Stimulated activated CD8-positive, alpha-beta memory T cell treated with anti-CD3 and anti-CD28 coated beads, Interleukin-7, amount 100 ng/mL, for 48 hours (primary cell): ENCODE results near the gene TM9SF2.
A peak's percentile ranks its signal among the peaks of the same experiment; 100 is the strongest.

ENCODE experiments used
- DNase-seq, 2 donors: peaks; one replicate each; pipeline ENCODE4 v3.0.0-alpha.2; 2020; ENCODE audit warnings: low read depth in 1 of 2; ENCODE audit errors: extremely low read depth in 1 of 2

The TM9SF2 gene

DNA sequence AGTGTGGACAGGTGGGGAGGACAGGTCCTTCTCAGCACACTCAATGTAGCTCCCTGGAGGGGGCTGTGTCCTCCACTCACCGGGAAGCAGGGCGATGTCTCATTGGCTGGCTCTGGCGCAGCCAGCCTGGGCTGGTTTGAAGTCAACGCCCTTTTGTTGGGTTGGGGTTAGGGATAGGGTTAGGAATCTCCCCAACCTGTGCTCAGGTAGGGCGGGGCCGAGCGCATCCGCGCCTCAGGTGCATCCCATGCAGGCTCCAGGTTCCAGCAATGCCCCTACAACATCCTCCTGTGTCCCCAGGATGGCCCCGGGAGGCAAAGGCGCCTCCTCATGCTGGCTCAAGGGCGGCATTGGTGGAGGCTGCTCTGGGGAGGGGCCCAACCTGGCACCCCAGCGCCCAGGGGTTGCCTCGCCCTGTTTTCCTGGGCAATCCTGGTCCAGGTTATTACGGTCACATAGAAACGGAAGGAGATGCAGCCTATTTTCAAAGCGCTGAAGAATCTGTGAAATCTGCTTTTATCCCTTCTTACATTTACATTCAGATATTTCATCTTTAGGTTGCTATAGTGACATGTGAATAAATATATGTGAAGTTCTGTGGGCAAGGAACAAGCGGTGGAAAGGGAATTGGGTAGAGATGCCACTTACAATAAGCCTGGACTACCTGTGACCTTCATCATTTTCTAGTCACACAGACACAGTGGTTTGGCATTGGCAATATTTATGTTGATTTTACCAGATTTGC is 74.3 kb downstream of the TM9SF2 start:
- DNase-seq: no peak

- no peak for DNase-seq
These were observed 77.0 kb downstream of the TM9SF2 start for GRCh38 chr13:99577934-99578917.

DNA sequence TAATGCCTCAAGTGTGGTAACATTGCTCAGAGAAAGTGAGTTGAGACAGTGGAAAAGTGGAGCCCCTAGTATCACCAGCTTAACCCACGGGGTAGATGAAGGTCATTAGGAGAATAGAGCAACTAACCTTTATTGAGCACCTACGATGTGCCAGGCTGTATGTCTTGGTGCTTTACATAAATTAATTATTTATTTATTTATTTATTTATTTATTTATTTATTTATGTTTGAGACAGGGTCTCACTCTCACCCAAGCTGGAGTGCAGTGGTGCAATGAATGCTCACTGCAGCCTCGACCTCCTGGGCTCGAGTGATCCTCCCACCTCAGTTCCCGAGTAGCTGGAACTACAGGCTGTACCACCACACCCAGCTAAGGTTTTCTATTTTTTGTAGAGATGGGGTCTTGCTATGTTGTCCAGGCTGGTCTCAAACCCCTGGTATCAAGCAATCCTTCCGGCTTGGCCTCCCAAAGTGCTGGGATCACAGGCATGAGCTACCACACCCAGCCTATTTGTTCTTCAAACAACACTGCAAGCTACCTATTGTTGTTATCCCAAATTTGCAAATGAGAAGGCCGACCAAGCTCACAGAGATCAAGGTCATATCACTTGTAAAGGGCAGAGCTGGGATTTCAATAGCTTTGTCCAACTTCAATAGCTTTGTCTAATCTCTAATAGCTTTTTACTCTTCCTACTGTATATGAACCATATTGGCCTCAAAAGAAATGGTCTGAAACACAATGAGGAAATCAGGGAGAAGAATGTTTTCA is 79.4 kb downstream of the TM9SF2 start:
- no peak for DNase-seq

GRCh38 chr13:99582511-99582910 is 81.2 kb downstream of the TM9SF2 start:
- DNase-seq: no peak

DNA sequence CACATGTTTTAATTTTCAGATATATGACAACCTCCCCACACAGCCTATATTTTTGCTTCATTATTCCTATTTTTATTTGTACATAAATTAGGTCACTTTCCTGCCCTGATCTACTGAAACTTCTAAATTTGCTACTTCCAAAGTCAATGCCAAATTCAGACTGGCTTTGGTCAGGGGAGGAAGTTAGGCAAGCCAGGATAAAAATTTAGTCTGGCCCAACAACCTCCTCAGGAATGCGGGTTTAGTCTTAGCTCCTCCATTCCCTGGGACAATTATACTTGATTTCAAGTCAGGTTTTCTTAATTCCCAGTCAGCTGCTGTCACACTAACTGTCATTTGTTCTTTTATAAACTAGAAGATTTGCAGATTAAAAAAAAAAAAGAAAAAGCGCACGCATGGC is 84.3 kb downstream of the TM9SF2 start:
- no peak for DNase-seq

GRCh38 chr13:99587021-99587420 is 85.7 kb downstream of the TM9SF2 start:
- no peak for DNase-seq

DNA sequence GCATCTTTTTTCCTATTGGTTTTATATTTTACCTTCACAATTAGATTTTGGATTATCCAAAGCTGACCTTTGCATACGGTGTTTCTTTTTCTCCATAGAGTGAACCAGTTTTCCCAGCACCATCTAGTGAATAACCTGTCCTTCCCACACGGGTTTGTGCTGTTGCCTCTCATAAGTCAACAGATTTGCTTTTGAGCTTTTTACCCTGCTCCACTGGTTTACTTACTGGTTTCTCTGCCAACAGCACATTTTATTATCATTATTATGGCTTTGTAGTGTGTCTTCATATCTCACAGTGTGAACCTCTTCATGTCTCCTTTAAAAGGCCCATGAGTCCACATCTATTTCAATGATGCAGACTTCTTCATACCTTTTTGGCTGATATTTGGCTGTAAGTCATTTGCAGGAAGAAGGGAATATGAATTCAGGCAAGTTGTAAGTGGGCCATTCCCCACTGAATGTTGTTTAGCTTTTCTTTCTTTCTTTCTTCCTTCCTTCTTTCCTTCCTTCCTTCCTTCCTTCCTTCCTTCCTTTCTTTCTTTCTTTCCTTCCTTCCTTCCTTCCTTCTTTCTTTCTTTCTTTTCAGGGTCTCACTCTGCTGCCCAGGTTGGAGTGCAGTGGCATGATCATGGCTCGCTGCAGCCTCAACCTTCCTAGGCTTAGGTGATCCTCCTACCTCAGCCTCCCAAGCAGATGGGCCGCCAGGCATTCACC is 86.8 kb downstream of the TM9SF2 start:
- DNase-seq: no peak

DNA sequence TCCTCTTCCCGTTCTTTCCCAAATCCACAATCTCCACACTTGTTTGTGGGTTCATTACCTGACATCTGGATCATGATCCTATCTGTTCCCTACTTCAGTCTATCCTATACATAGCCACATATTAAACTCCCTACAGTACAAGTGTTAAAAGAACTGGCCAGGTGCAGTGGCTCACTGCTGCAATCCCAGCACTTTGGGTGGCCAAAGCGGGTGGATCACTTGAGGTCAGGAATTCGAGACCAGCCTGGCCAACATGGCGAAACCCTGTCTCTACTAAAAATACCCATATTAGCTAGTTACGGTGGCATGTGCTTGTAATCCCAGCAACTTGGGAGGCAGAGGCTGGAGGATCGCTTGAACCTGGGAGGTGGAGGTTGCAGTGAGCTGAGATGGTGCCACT is 88.3 kb downstream of the TM9SF2 start:
- DNase-seq: no peak

DNA sequence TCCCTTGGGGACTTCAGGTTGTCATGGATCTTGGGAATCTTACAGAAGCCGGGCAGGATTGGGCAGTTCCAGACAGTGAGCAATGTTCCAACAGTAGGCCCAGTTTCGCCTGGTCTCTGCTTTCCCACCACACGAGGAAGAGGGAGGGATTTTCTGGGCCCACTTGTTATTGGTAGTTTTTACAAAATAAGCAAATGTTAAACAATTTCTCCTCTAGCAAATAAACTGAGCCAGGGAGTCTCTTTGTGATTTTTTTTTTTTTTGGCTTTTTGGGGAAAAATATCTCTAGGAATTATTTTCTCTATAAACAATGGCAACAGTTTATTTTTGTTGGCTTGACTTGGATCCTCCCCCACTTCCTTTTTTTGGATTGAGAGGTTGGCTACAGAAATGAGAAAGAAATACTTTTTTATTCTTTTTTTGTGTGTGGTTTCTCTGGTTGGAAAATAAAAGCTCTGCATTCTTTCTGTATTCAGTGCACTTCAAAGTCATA is 89.3 kb downstream of the TM9SF2 start:
- DNase-seq: no peak

DNA sequence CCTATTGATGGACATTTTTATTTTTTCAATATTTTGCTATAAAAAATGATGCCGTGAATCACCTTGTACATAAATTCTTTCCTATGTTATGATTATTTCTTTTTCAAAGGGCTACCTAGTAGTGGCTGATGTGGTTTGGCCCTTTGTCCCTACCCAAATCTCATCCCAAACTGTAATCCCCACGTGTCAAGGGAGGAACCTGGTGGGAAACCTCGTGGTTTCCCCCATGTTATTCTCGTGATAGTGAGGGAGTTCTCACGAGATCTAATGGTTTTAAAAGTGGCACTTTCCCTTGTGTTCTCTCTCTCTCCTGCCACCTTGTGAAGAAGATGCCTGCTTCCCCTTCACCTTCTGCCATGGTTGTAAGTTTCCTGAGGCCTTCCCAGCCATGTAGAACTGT is 94.9 kb downstream of the TM9SF2 start:
- DNase-seq: no peak

DNA sequence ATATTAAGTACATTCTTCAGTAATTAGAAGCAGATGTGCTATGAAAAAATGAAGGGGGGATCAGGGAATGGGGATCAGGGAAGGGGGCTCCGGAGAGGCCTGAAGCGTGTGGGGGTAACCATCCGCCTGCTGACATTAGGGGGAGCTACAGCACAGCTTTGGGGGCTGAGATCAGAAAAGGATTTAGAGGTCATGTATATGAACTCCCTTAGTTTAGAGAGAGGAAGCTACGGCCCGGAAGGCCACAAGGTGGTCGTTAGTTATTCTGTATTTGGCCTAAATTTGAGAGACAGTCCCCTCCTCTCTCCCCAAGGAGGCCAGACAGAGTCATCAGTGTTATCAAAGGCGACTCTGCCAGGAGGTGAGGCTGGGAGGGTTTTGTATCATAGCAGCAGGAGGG is 99.0 kb downstream of the TM9SF2 start:
- DNase-seq: no peak

GRCh38 chr13:99601535-99601934 is 100.3 kb downstream of the TM9SF2 start:
- no peak for DNase-seq

DNA sequence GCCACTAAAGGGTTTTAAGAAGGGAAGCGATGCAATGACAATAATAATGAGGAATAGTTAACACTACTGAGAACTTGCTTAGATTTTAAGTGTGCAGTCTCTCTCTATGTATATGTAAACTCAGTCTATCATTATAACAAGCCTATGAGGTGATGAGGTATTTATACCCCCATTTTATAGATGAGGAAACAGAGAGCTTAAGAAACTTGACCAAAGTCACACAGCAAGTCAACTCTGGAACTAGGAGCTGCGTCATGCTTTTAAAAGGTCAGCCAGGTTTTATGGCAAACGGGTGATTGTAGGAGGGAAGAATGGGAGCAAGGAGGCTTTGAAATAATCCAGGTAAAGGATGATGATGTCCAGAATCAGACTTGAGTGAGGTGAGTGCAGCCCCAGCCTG is 103.4 kb downstream of the TM9SF2 start:
- DNase-seq: no peak

GRCh38 chr13:99605420-99606323 is 104.4 kb downstream of the TM9SF2 start:
- peak; percentile 2 to 35 for DNase-seq

DNA sequence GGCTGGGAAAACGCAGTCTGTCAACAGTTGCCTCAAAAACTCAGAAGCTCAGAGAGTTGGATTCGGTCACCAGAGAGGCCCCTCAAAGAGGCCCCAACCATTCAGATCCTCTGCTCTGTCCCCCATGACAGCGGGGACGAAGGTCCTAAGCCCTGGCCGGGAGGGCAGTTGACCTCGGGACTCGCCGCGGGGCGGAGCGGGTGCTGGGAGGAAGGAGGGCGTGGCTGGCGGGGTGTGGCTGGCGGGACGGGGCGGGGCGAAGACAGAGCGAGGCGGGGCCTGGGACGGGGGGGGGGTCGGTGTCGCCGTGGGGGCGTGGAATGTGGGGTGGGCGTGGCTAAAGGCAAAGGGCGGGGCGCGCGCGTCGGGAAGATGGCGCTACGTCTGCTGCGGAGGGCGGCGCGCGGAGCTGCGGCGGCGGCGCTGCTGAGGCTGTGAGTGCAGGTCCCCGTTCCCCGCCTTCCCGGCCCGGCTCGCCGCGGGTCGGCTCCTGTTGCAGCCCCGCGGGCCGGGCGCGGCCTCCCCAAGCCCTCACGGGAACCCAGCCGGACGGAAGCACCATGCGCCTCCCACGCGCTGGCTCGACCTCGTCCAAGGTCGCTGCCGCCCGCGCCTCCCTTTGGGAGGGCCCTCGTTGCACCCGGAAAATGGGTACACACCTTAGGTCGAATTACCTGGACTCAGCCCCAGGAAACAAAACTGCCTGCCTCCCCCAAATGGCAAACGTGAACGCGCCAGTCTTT is 105.2 kb downstream of the TM9SF2 start, which contains the start of gene CLYBL:
Gene CLYBL (plus strand): TSS at position 367 of the 743 bp plus-strand sequence.
- peak; percentile 73 to 75 for DNase-seq

- DNase-seq: no peak
These were observed 107.1 kb downstream of the TM9SF2 start for GRCh38 chr13:99608345-99608744.

GRCh38 chr13:99610702-99611289 is 109.5 kb downstream of the TM9SF2 start:
- no peak for DNase-seq
